ENCODE data around the gene BCL2L1.
"Not testable (repeated sequence)": the region's sequence is repeated elsewhere in the genome, so short reads cannot be mapped to it uniquely, and the experiment has no call there.

- not testable (repeated sequence) for TF ChIP-seq CTCF, EP300 (IDR thresholded peaks at IDR 0.05)
Observed at GRCh38 chr20:31626534-31626933, 96.1 kb downstream of the BCL2L1 start.

All from tibial nerve (tissue), 4 donors.